Ovary (tissue), 3 donors: ENCODE results near the gene L3MBTL1.

Source experiments
- EP300 ChIP-seq: sonication (generic); formaldehyde crosslinking; IDR thresholded peaks from one replicate; pipeline ENCODE4 v1.6.1; 2017; ENCODE audit warnings: antibody characterized with exemption
- POLR2A ChIP-seq: fragments of 450-650 bp; IDR thresholded peaks from one replicate; pipeline ENCODE4 v1.6.1; 2017; ENCODE audit warnings: antibody characterized with exemption, mild to moderate bottlenecking, moderate library complexity
- TF ChIP-seq, protein P1 (sequence below), 3 donors: fragments of 450-650 bp in 2 of 3; fragments of 200-600 bp in 1 of 3; IDR thresholded peaks; one replicate each; pipeline versions ENCODE4 v1.5.1 to v1.8.0; 2016 to 2022; ENCODE audit warnings: antibody characterized with exemption in 3 of 3, mild to moderate bottlenecking in 1 of 3
- donor health status: DM: no; HTN: no; CAD: no.

DNA sequence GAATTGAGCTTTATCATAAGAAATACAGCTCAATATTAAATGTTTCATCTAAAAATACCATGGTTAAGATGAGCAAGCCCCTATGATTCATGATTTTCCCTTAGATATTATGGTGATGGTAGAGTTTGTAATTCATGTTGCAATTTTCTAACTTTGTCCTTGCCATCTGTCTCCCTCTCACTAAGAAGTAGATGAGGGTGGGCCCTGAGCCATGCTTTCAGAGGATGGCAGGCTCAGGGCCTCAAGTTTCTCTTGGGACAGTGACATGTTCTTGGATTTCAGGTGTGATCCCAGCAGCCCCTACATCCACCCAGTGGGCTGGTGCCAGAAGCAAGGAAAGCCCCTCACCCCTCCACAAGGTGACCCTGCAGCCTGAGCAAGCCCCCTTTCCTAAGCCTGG lies 25.6 kb downstream of the L3MBTL1 start:
- TF ChIP-seq POLR2A (no peak), EP300 (no peak)
- TF ChIP-seq, protein P1, sequence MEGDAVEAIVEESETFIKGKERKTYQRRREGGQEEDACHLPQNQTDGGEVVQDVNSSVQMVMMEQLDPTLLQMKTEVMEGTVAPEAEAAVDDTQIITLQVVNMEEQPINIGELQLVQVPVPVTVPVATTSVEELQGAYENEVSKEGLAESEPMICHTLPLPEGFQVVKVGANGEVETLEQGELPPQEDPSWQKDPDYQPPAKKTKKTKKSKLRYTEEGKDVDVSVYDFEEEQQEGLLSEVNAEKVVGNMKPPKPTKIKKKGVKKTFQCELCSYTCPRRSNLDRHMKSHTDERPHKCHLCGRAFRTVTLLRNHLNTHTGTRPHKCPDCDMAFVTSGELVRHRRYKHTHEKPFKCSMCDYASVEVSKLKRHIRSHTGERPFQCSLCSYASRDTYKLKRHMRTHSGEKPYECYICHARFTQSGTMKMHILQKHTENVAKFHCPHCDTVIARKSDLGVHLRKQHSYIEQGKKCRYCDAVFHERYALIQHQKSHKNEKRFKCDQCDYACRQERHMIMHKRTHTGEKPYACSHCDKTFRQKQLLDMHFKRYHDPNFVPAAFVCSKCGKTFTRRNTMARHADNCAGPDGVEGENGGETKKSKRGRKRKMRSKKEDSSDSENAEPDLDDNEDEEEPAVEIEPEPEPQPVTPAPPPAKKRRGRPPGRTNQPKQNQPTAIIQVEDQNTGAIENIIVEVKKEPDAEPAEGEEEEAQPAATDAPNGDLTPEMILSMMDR (IDR thresholded peaks at IDR 0.05) = no peak
